T-helper 17 cell (primary cell): ENCODE data around the gene SCG5. TPM values are rescaled to one million over a fixed set of nuclear protein-coding genes. Genes with fewer than 3 reads are reported as not detected.

Source experiments
- ATAC-seq: fragments of 150-1000 bp; cut with Tn5 transposase; 2 replicates; pipeline ENCODE4 v1.10.0; 2021; ENCODE audit warnings: mild to moderate bottlenecking, moderate library complexity
- DNase-seq, 3 donors: peaks; one replicate each; pipeline versions ENCODE4 v3.0.0 to v3.0.0-alpha.2; 2020 to 2021
- H3K9me3 ChIP-seq: one replicate; pipeline ENCODE4 v1.7.0; 2013; ENCODE audit warnings: low read length, mild to moderate bottlenecking; ENCODE audit not compliant: control insufficient read depth, poor library complexity, severe bottlenecking
- H3K27ac Mint-ChIP-seq: one replicate; pipeline ENCODE4 v1.8.0; 2022; ENCODE audit warnings: mild to moderate bottlenecking, moderate library complexity, mixed read lengths
- H3K27me3 Mint-ChIP-seq: one replicate; pipeline ENCODE4 v1.8.0; 2022; ENCODE audit warnings: mixed read lengths
- H3K36me3 Mint-ChIP-seq: one replicate; pipeline ENCODE4 v1.8.0; 2022; ENCODE audit warnings: low read depth, mixed read lengths
- H3K4me1 Mint-ChIP-seq: one replicate; pipeline ENCODE4 v1.8.0; 2022; ENCODE audit warnings: mild to moderate bottlenecking, mixed read lengths
- H3K4me3 Mint-ChIP-seq: one replicate; pipeline ENCODE4 v1.8.0; 2022; ENCODE audit warnings: mild to moderate bottlenecking, moderate library complexity, mixed read lengths
- total RNA-seq, 4 donors: library from RNA in 2 of 4; stranded (reverse) in 2 of 4; gene quantifications; one replicate each; pipeline ENCODE4 v1.2.3 and lab custom pipeline; 2022 to 2026

The SCG5 gene
- total RNA-seq, 2 donors from 2014 or later = 0.80 to 2.0 TPM

GRCh38 chr15:32646291-32646690 lies 4.8 kb downstream of the SCG5 start:
- Mint-ChIP-seq H3K27me3 (no peaks in the 10 kb centered on the region), H3K4me3 (no peak overlapping the region), H3K4me1 (peaks cover 2% of the 10 kb centered on the region), H3K36me3 (peaks cover 4% of the 10 kb centered on the region), H3K27ac (no peak overlapping the region)
- ATAC-seq (no peak), DNase-seq (no peak)
- no peaks in the 10 kb centered on the region for H3K9me3 ChIP-seq

GRCh38 chr15:32649342-32649741 lies 7.8 kb downstream of the SCG5 start:
- no peak overlapping the region for H3K27ac Mint-ChIP-seq
- peaks cover 2% of the 10 kb centered on the region for H3K4me1 Mint-ChIP-seq
- no peak overlapping the region for H3K4me3 Mint-ChIP-seq
- H3K27me3 Mint-ChIP-seq = no peaks in the 10 kb centered on the region
- peaks cover 5% of the 10 kb centered on the region for H3K36me3 Mint-ChIP-seq
- ATAC-seq (no peak), DNase-seq (no peak)
- no peaks in the 10 kb centered on the region for H3K9me3 ChIP-seq

- Mint-ChIP-seq H3K27me3 (no peaks in the 10 kb centered on the region), H3K27ac (peak overlapping the region; percentile 19), H3K4me3 (no peak overlapping the region), H3K36me3 (peaks cover 5% of the 10 kb centered on the region), H3K4me1 (no peaks in the 10 kb centered on the region)
- ATAC-seq (peak; percentile 87), DNase-seq (peak in 2 of 3 donors; percentile 12 to 32)
- no peaks in the 10 kb centered on the region for H3K9me3 ChIP-seq
Observed at GRCh38 chr15:32651229-32651837, 9.8 kb downstream of the SCG5 start.

- DNase-seq (no peak), ATAC-seq (no peak)
- H3K4me3 Mint-ChIP-seq = no peak overlapping the region
- no peaks in the 10 kb centered on the region for H3K9me3 ChIP-seq
- H3K27me3 Mint-ChIP-seq = no peaks in the 10 kb centered on the region
- H3K4me1 Mint-ChIP-seq = peaks cover 1% of the 10 kb centered on the region
- no peak overlapping the region for H3K27ac Mint-ChIP-seq
- peaks cover 5% of the 10 kb centered on the region for H3K36me3 Mint-ChIP-seq
Observed at GRCh38 chr15:32652178-32652577, 10.7 kb downstream of the SCG5 start.

- Mint-ChIP-seq H3K27ac (no peak overlapping the region), H3K27me3 (no peaks in the 10 kb centered on the region), H3K4me3 (no peak overlapping the region), H3K4me1 (peaks cover 11% of the 10 kb centered on the region), H3K36me3 (peaks cover 2% of the 10 kb centered on the region)
- no peaks in the 10 kb centered on the region for H3K9me3 ChIP-seq
- DNase-seq (no peak), ATAC-seq (no peak)
Observed at GRCh38 chr15:32656091-32656490, 14.6 kb downstream of the SCG5 start.

- H3K27ac Mint-ChIP-seq = no peak overlapping the region
- H3K27me3 Mint-ChIP-seq = no peaks in the 10 kb centered on the region
- DNase-seq (no peak), ATAC-seq (no peak)
- peaks cover 11% of the 10 kb centered on the region for H3K4me1 Mint-ChIP-seq
- H3K4me3 Mint-ChIP-seq = no peak overlapping the region
- H3K9me3 ChIP-seq = no peaks in the 10 kb centered on the region
- peaks cover 2% of the 10 kb centered on the region for H3K36me3 Mint-ChIP-seq
Observed at GRCh38 chr15:32656496-32656895, 15.0 kb downstream of the SCG5 start.

- no peak for DNase-seq
- peak overlapping the region; percentile 84 for H3K27ac Mint-ChIP-seq
- H3K36me3 Mint-ChIP-seq = no peaks in the 10 kb centered on the region
- peaks cover 12% of the 10 kb centered on the region for H3K4me1 Mint-ChIP-seq
- H3K9me3 ChIP-seq = no peaks in the 10 kb centered on the region
- H3K27me3 Mint-ChIP-seq = no peaks in the 10 kb centered on the region
- H3K4me3 Mint-ChIP-seq = peak overlapping the region; percentile 77
- ATAC-seq = peak; percentile 46
Observed at GRCh38 chr15:32657198-32657883, 15.8 kb downstream of the SCG5 start.

GRCh38 chr15:32657941-32658340 lies 16.4 kb downstream of the SCG5 start:
- no peak for ATAC-seq
- no peak for DNase-seq
- no peaks in the 10 kb centered on the region for H3K9me3 ChIP-seq
- Mint-ChIP-seq H3K4me3 (no peak overlapping the region), H3K27me3 (no peaks in the 10 kb centered on the region), H3K27ac (peak overlapping the region; percentile 84), H3K4me1 (peaks cover 16% of the 10 kb centered on the region), H3K36me3 (no peaks in the 10 kb centered on the region)

GRCh38 chr15:32659340-32660155 lies 18.0 kb downstream of the SCG5 start:
- H3K4me3 Mint-ChIP-seq = no peak overlapping the region
- H3K9me3 ChIP-seq = no peaks in the 10 kb centered on the region
- DNase-seq = no peak
- no peak overlapping the region for H3K27ac Mint-ChIP-seq
- H3K4me1 Mint-ChIP-seq = peaks cover 16% of the 10 kb centered on the region
- no peaks in the 10 kb centered on the region for H3K36me3 Mint-ChIP-seq
- H3K27me3 Mint-ChIP-seq = no peaks in the 10 kb centered on the region
- ATAC-seq = no peak

- Mint-ChIP-seq H3K4me1 (peaks cover 5% of the 10 kb centered on the region), H3K27me3 (no peaks in the 10 kb centered on the region), H3K36me3 (no peaks in the 10 kb centered on the region), H3K27ac (no peak overlapping the region), H3K4me3 (no peak overlapping the region)
- no peak for ATAC-seq
- H3K9me3 ChIP-seq = no peaks in the 10 kb centered on the region
- DNase-seq = no peak
Observed at GRCh38 chr15:32663671-32664070, 22.2 kb downstream of the SCG5 start.

- H3K36me3 Mint-ChIP-seq = no peaks in the 10 kb centered on the region
- no peaks in the 10 kb centered on the region for H3K9me3 ChIP-seq
- H3K4me1 Mint-ChIP-seq = peaks cover 5% of the 10 kb centered on the region
- H3K4me3 Mint-ChIP-seq = no peak overlapping the region
- DNase-seq (no peak), ATAC-seq (no peak)
- H3K27ac Mint-ChIP-seq = peak overlapping the region; percentile 37
- no peaks in the 10 kb centered on the region for H3K27me3 Mint-ChIP-seq
Observed at GRCh38 chr15:32664796-32665195, 23.3 kb downstream of the SCG5 start.

- no peak for DNase-seq
- no peaks in the 10 kb centered on the region for H3K27me3 Mint-ChIP-seq
- H3K4me3 Mint-ChIP-seq = no peak overlapping the region
- H3K4me1 Mint-ChIP-seq = peaks cover 5% of the 10 kb centered on the region
- no peak overlapping the region for H3K27ac Mint-ChIP-seq
- no peaks in the 10 kb centered on the region for H3K36me3 Mint-ChIP-seq
- no peak for ATAC-seq
- no peaks in the 10 kb centered on the region for H3K9me3 ChIP-seq
Observed at GRCh38 chr15:32667321-32667720, 25.8 kb downstream of the SCG5 start.

GRCh38 chr15:32668942-32669341 lies 27.4 kb downstream of the SCG5 start:
- H3K27ac Mint-ChIP-seq = no peak overlapping the region
- no peaks in the 10 kb centered on the region for H3K4me1 Mint-ChIP-seq
- no peak for ATAC-seq
- DNase-seq = no peak
- H3K36me3 Mint-ChIP-seq = no peaks in the 10 kb centered on the region
- no peaks in the 10 kb centered on the region for H3K9me3 ChIP-seq
- H3K27me3 Mint-ChIP-seq = no peaks in the 10 kb centered on the region
- H3K4me3 Mint-ChIP-seq = no peak overlapping the region
